ENCODE results near the gene SSBP4. TPM values are rescaled to one million over a fixed set of nuclear protein-coding genes. Genes with fewer than 3 reads are reported as not detected.
A peak's percentile ranks its signal among the peaks of the same experiment; 100 is the strongest.

SSBP4 gene
- total and polyA plus RNA-seq, 9 of the 15 experiments (the other 6 are each of a cell fraction or from before 2014, with no cell fraction given), result 1.1 to 189 (median 39.0) TPM

DNA sequence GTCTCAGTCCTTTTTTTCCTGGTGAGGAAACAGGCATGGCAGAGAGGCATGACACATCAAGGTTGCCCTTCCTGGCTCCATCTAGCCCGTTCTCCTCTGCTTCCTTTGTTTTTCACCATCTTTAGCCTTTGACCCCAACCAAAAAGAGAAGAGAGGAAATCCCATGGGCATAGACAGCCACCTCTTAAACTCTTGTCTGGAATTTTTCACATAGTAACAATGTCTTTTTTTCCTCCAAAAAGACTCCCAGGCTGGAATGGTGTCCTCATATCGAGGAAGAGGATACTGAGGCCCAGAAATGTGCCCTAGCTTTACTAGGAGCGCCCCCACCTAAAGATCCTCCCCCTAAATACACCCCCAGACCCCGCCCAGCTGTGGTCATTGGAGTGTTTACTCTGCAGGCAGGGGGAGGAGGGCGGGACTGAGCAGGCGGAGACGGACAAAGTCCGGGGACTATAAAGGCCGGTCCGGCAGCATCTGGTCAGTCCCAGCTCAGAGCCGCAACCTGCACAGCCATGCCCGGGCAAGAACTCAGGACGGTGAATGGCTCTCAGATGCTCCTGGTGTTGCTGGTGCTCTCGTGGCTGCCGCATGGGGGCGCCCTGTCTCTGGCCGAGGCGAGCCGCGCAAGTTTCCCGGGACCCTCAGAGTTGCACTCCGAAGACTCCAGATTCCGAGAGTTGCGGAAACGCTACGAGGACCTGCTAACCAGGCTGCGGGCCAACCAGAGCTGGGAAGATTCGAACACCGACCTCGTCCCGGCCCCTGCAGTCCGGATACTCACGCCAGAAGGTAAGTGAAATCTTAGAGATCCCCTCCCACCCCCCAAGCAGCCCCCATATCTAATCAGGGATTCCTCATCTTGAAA, 33.3 kb upstream of the SSBP4 start, which contains the start of gene GDF15 (continued):
- TF ChIP-seq, protein P1, sequence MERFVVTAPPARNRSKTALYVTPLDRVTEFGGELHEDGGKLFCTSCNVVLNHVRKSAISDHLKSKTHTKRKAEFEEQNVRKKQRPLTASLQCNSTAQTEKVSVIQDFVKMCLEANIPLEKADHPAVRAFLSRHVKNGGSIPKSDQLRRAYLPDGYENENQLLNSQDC (CRISPR knock-in tag; IDR thresholded peaks at IDR 0.05), result peak; percentile 64; the same call in 1 of the 2 replicates
- peak; percentile 83 for TF ChIP-seq NELFE (IDR thresholded peaks at IDR 0.05; ENCODE audit: insufficient read depth, insufficient read length)
- peak; percentile 61; the same call in 1 of the 2 replicates for TF ChIP-seq BCOR (IDR thresholded peaks at IDR 0.05)
- TF ChIP-seq, protein P2, sequence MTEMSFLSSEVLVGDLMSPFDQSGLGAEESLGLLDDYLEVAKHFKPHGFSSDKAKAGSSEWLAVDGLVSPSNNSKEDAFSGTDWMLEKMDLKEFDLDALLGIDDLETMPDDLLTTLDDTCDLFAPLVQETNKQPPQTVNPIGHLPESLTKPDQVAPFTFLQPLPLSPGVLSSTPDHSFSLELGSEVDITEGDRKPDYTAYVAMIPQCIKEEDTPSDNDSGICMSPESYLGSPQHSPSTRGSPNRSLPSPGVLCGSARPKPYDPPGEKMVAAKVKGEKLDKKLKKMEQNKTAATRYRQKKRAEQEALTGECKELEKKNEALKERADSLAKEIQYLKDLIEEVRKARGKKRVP (CRISPR knock-in tag; IDR thresholded peaks at IDR 0.05), result peak; percentile 28
- no peak for TF ChIP-seq ETS2 (tag; IDR thresholded peaks at IDR 0.05; ENCODE audit: borderline replicate concordance, poor library complexity, severe bottlenecking)
- TF ChIP-seq ZNF561 (CRISPR knock-in tag; conservative IDR thresholded peaks at IDR 0.05), result no peak
- TF ChIP-seq MAZ (CRISPR knock-in tag; conservative IDR thresholded peaks at IDR 0.05 in 1 of 2, IDR thresholded peaks at IDR 0.05 in 1 of 2), result peak; percentile 79 to 86
- TF ChIP-seq SIRT6 (IDR thresholded peaks at IDR 0.05; ENCODE audit: low read depth, low read length), result no peak
- TF ChIP-seq, protein P3, sequence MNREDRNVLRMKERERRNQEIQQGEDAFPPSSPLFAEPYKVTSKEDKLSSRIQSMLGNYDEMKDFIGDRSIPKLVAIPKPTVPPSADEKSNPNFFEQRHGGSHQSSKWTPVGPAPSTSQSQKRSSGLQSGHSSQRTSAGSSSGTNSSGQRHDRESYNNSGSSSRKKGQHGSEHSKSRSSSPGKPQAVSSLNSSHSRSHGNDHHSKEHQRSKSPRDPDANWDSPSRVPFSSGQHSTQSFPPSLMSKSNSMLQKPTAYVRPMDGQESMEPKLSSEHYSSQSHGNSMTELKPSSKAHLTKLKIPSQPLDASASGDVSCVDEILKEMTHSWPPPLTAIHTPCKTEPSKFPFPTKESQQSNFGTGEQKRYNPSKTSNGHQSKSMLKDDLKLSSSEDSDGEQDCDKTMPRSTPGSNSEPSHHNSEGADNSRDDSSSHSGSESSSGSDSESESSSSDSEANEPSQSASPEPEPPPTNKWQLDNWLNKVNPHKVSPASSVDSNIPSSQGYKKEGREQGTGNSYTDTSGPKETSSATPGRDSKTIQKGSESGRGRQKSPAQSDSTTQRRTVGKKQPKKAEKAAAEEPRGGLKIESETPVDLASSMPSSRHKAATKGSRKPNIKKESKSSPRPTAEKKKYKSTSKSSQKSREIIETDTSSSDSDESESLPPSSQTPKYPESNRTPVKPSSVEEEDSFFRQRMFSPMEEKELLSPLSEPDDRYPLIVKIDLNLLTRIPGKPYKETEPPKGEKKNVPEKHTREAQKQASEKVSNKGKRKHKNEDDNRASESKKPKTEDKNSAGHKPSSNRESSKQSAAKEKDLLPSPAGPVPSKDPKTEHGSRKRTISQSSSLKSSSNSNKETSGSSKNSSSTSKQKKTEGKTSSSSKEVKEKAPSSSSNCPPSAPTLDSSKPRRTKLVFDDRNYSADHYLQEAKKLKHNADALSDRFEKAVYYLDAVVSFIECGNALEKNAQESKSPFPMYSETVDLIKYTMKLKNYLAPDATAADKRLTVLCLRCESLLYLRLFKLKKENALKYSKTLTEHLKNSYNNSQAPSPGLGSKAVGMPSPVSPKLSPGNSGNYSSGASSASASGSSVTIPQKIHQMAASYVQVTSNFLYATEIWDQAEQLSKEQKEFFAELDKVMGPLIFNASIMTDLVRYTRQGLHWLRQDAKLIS (CRISPR knock-in tag; IDR thresholded peaks at IDR 0.05), result peak; percentile 99
- no peak for TF ChIP-seq ZNF3 (CRISPR knock-in tag; IDR thresholded peaks at IDR 0.05)
- TF ChIP-seq, protein P4, sequence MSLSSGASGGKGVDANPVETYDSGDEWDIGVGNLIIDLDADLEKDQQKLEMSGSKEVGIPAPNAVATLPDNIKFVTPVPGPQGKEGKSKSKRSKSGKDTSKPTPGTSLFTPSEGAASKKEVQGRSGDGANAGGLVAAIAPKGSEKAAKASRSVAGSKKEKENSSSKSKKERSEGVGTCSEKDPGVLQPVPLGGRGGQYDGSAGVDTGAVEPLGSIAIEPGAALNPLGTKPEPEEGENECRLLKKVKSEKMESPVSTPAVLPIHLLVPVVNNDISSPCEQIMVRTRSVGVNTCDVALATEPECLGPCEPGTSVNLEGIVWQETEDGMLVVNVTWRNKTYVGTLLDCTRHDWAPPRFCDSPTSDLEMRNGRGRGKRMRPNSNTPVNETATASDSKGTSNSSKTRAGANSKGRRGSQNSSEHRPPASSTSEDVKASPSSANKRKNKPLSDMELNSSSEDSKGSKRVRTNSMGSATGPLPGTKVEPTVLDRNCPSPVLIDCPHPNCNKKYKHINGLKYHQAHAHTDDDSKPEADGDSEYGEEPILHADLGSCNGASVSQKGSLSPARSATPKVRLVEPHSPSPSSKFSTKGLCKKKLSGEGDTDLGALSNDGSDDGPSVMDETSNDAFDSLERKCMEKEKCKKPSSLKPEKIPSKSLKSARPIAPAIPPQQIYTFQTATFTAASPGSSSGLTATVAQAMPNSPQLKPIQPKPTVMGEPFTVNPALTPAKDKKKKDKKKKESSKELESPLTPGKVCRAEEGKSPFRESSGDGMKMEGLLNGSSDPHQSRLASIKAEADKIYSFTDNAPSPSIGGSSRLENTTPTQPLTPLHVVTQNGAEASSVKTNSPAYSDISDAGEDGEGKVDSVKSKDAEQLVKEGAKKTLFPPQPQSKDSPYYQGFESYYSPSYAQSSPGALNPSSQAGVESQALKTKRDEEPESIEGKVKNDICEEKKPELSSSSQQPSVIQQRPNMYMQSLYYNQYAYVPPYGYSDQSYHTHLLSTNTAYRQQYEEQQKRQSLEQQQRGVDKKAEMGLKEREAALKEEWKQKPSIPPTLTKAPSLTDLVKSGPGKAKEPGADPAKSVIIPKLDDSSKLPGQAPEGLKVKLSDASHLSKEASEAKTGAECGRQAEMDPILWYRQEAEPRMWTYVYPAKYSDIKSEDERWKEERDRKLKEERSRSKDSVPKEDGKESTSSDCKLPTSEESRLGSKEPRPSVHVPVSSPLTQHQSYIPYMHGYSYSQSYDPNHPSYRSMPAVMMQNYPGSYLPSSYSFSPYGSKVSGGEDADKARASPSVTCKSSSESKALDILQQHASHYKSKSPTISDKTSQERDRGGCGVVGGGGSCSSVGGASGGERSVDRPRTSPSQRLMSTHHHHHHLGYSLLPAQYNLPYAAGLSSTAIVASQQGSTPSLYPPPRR (CRISPR knock-in tag; IDR thresholded peaks at IDR 0.05; ENCODE audit: borderline replicate concordance), result peak; percentile 86; the same call in 1 of the 2 replicates
- peak; percentile 68; the same call in 1 of the 2 replicates for TF ChIP-seq SREBF1 (IDR thresholded peaks at IDR 0.05; ENCODE audit: borderline replicate concordance, low read depth, low read length)
- peak; percentile 53; the same call in 1 of the 2 replicates for TF ChIP-seq ZNF143 (CRISPR knock-in tag; IDR thresholded peaks at IDR 0.05)
- TF ChIP-seq KDM5B (IDR thresholded peaks at IDR 0.05; ENCODE audit: insufficient replicate concordance, low read depth, low read length), result peak; percentile 100

All from K562 (cell line).